Body of pancreas (tissue), 4 donors: ENCODE measurements around the gene IQCM. TPM values are rescaled to one million over a fixed set of nuclear protein-coding genes. Genes with fewer than 3 reads are reported as not detected.

ENCODE experiments used
- ATAC-seq: fragments of 150-250 bp; one replicate; pipeline ENCODE4 v1.9.1; 2016
- DNase-seq, 4 donors: peaks; one replicate each; pipeline ENCODE4 v3.0.0-alpha.2; 2019
- H3K27ac ChIP-seq, 4 donors: fragments of 200-600 bp; sonication (generic); 1 replicate in 3 of 4; 2 replicates in 1 of 4; pipeline versions ENCODE4 v1.5.1 to v1.6.1; 2016 to 2019; ENCODE audit warnings: mild to moderate bottlenecking in 1 of 4, mixed read lengths in 1 of 4, moderate library complexity in 1 of 4
- H3K27me3 ChIP-seq, 2 donors: fragments of 200-600 bp; sonication (generic); one replicate each; pipeline ENCODE4 v1.6.0; 2016; ENCODE audit warnings: mild to moderate bottlenecking in 1 of 2
- H3K36me3 ChIP-seq, 2 donors: fragments of 200-600 bp; sonication (generic); replicated peaks in 1 of 2; 2 replicates each; pipeline ENCODE4 v1.5.1; 2016; ENCODE audit warnings: low read depth in 2 of 2; ENCODE audit not compliant: insufficient read depth in 1 of 2
- H3K4me1 ChIP-seq: fragments of 200-600 bp; sonication (generic); one replicate; pipeline ENCODE4 v1.6.0; 2016
- H3K4me3 ChIP-seq, 2 donors: fragments of 200-600 bp; sonication (generic); 1 replicate in 1 of 2; 2 replicates in 1 of 2; pipeline ENCODE4 v1.5.1; 2016 to 2019
- H3K9me3 ChIP-seq, 3 donors: fragments of 200-600 bp; sonication (generic); 1 replicate in 2 of 3; 2 replicates in 1 of 3; pipeline ENCODE4 v1.5.1; 2016
- POLR2A ChIP-seq, 3 donors: fragments of 450-650 bp; IDR thresholded peaks; one replicate each; pipeline ENCODE4 v1.6.1; 2016; ENCODE audit warnings: antibody characterized with exemption in 3 of 3, mild to moderate bottlenecking in 2 of 3
- WGBS, 2 donors: methylation state at CpG; one replicate each; pipeline ENCODE4 v1.1.5; 2017; 5-methylcytosine and 5-hydroxymethylcytosine counted together
- intact Hi-C: fragments of 100-400 bp; cut with DNase I; formaldehyde crosslinking; loops from one replicate; pipeline ENCODE4 v1.15.1; 2023
- total RNA-seq, 2 donors: library from RNA; depleted of rRNA; stranded (reverse); fragments of >200 nt; gene quantifications; one replicate each; pipeline ENCODE4 v1.1.0, GENCODE V29; 2016
- TF ChIP-seq, protein P1 (sequence below), 7 experiments: fragments of 450-650 bp in 4 of 7; fragments of 200-600 bp in 3 of 7; sonication (generic) in 3 of 7; IDR thresholded peaks; one replicate each; pipeline ENCODE4 v1.5.1; 2016 to 2019; ENCODE audit warnings: antibody characterized with exemption in 7 of 7

IQCM gene
- total RNA-seq, 2 donors from 2014 or later = not detected

DNA sequence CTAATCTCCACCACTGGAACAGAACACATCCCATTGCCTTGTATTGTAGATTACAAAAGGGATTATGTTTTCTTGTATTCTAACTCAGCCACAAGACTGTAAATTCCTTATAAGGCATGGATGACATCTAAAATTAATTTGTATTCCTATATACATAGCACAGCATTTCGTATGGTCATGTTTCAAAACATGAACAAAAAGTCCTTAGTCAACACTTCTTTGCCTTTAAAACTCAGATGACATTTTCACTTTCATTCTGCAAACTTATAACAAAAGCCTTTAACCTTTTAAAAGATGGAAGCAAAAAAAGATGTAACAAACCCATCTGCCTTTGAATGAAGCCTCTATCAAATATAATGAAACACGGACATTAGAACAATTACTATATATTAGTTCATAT, 181.3 kb downstream of the IQCM start:
- H3K36me3 ChIP-seq = no peaks in the 10 kb centered on the region
- no peak overlapping the region for H3K27ac ChIP-seq
- no peaks in the 10 kb centered on the region for H3K27me3 ChIP-seq
- no peak for ATAC-seq
- H3K4me3 ChIP-seq = no peak overlapping the region
- 58 to 64% methylated on average over 2 of the region's 2 CpGs for WGBS, 2 donors
- no peaks in the 10 kb centered on the region for H3K4me1 ChIP-seq
- no peak for DNase-seq
- intact Hi-C loops = no loop called here
- TF ChIP-seq POLR2A (IDR thresholded peaks at IDR 0.05) = no peak
- TF ChIP-seq, protein P1, sequence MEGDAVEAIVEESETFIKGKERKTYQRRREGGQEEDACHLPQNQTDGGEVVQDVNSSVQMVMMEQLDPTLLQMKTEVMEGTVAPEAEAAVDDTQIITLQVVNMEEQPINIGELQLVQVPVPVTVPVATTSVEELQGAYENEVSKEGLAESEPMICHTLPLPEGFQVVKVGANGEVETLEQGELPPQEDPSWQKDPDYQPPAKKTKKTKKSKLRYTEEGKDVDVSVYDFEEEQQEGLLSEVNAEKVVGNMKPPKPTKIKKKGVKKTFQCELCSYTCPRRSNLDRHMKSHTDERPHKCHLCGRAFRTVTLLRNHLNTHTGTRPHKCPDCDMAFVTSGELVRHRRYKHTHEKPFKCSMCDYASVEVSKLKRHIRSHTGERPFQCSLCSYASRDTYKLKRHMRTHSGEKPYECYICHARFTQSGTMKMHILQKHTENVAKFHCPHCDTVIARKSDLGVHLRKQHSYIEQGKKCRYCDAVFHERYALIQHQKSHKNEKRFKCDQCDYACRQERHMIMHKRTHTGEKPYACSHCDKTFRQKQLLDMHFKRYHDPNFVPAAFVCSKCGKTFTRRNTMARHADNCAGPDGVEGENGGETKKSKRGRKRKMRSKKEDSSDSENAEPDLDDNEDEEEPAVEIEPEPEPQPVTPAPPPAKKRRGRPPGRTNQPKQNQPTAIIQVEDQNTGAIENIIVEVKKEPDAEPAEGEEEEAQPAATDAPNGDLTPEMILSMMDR (IDR thresholded peaks at IDR 0.05) = no peak
- H3K9me3 ChIP-seq = no peaks in the 10 kb centered on the region

DNA sequence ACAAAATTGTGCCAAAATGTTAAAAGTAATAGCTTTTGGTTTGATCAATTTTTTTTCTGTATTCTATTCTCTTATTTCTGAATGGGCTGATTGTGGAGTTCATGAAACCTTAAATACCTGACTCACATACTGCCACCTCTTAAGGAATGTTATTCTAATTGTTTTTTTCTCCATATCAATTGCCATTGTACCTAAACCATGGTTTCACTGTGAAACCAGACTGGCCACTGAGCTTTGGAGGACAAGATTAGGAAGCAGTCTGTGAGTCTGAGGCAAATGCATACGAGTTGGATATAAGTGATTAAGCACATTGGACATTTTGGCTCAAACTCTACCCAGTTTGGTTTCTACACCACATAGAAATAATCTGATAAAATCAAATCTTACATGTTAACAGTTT, 184.0 kb downstream of the IQCM start:
- no peak overlapping the region for H3K4me3 ChIP-seq
- H3K36me3 ChIP-seq = no peaks in the 10 kb centered on the region
- no peaks in the 10 kb centered on the region for H3K4me1 ChIP-seq
- intact Hi-C loops = no loop called here
- no peaks in the 10 kb centered on the region for H3K27me3 ChIP-seq
- 46 to 48% methylated on average over 1 of the region's 1 CpG for WGBS, 2 donors
- no peak for TF ChIP-seq POLR2A (IDR thresholded peaks at IDR 0.05)
- TF ChIP-seq, protein P1 (IDR thresholded peaks at IDR 0.05) = no peak
- H3K27ac ChIP-seq = no peak overlapping the region
- no peaks in the 10 kb centered on the region for H3K9me3 ChIP-seq
- ATAC-seq (no peak), DNase-seq (no peak)

DNA sequence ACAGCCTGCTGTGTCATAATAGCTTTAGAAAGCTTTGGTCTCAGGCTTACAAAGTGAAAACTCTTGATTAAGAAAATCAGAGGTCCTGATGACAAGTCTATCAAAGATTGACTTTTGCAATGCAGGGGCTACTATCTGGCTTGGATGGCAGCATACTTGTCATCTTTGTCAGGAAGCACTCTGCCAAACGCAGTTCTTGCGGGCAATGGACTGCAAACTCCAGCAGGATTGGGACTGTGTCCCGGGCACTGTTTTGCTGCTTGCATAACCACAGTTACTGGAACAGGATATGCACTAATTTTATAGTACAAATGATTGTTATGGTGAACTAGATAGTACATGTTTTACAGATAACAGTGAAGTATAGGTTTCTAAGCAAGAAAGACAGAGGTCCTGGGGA, 185.6 kb downstream of the IQCM start:
- Histone ChIP-seq H3K27me3 (no peaks in the 10 kb centered on the region), H3K9me3 (no peaks in the 10 kb centered on the region), H3K36me3 (no peaks in the 10 kb centered on the region), H3K4me1 (no peaks in the 10 kb centered on the region), H3K4me3 (no peak overlapping the region), H3K27ac (no peak overlapping the region)
- intact Hi-C loops = no loop called here
- WGBS, 2 donors = 84 to 90% methylated on average over 3 of the region's 3 CpGs
- no peak for TF ChIP-seq POLR2A (IDR thresholded peaks at IDR 0.05)
- TF ChIP-seq, protein P1 (IDR thresholded peaks at IDR 0.05) = no peak
- no peak for DNase-seq
- ATAC-seq = no peak

DNA sequence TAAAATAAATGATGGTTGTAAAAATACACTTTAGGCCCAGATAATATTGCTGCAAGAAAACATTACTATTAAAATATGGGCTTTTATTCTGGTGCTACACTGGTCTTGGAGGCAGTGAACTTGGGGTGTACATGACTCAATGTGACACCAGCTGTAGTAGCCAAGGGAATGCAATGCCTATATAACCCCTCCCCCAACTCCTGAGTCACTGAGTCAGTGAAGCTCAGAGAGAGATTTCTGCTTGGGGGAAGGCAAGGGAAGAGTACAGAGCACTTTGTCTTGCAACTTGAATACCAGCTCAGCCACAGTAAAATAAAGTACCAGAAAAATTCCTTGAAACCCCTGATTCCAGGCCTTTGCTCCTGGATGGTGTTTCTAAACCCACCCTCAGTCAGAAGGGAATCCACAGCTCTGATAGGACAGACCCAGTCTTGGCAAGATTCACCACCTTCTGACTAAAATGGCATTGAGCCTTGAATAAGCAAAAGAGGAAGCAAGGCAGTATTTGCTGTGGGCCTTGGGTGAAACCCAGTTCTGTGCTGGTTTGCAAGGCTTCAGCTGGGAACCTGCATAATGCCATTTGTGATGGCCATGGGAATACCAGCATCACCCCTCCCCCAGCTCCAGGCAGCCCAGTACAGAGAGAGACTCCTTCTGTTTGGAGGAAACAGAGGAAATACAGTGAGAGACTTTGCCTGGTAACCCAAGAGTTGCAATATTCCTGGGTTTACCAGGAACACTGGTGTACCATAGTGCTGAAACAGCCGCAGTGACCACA, 209.9 kb downstream of the IQCM start:
- no peak for ATAC-seq
- DNase-seq = no peak
- Histone ChIP-seq H3K27ac (no peak overlapping the region), H3K27me3 (no peaks in the 10 kb centered on the region), H3K4me3 (no peak overlapping the region), H3K9me3 (no peaks in the 10 kb centered on the region), H3K36me3 (no peaks in the 10 kb centered on the region), H3K4me1 (no peaks in the 10 kb centered on the region)
- 86 to 100% methylated on average over 1 of the region's 1 CpG for WGBS, 2 donors
- intact Hi-C loops = no loop called here
- TF ChIP-seq POLR2A (IDR thresholded peaks at IDR 0.05) = no peak
- TF ChIP-seq, protein P1 (IDR thresholded peaks at IDR 0.05) = no peak

DNA sequence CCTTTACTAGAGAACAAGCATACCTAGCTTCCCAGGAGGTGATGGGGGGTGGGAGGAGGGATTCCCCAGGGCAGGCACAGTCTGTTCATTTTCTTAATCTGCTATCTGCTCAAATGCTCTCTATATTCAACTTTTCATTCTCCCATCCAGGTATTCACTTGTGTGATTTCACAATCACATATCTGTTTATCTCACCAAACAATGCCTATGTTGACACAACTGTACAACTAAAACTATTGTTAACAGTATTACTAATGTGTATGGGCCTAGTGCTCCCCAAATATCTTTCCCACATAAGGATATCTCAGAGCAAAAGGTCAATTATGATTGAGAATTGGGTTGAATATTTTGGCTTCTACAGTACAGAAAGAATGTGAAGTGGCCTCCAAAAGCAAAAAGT, 210.8 kb downstream of the IQCM start:
- no peak overlapping the region for H3K27ac ChIP-seq

More for the DNA sequence above, 210.8 kb downstream of the IQCM start:
- Histone ChIP-seq H3K27me3 (no peaks in the 10 kb centered on the region), H3K4me1 (no peaks in the 10 kb centered on the region), H3K4me3 (no peak overlapping the region), H3K9me3 (no peaks in the 10 kb centered on the region), H3K36me3 (no peaks in the 10 kb centered on the region)
- intact Hi-C loops = no loop called here
- DNase-seq (no peak), ATAC-seq (no peak)
- no peak for TF ChIP-seq POLR2A (IDR thresholded peaks at IDR 0.05)
- TF ChIP-seq, protein P1 (IDR thresholded peaks at IDR 0.05) = no peak
